Measurements from ENCODE around the gene CYB5D1.

- TF ChIP-seq POLR2A (IDR thresholded peaks at IDR 0.05): no peak
- no peak for TF ChIP-seq CTCF (IDR thresholded peaks at IDR 0.05)
These were observed 1.2 kb downstream of the CYB5D1 start for GRCh38 chr17:7859028-7859427.

Measured in gastroesophageal sphincter (tissue), 3 donors.